Measurements from ENCODE around the gene PRR16.

PRR16 gene

DNA sequence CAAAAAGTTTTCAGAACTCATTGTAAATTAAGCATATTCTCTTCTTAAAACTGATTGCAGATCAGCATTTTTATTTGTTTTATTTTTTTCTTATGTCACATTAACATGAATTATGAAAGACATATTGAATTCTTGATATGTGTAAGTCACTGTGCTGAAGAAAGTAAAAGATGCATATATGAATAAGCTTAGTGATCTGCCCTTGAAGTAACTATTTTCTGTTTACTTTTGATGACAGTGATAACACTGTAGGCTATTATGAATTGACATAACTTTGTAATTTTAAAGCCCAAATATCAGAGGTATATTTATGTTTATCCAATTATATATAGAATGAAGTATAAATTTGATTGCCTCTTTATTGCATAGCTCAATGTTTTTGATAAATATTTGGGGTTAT lies 8.8 kb downstream of the PRR16 start:
- no peak overlapping the region for H3K4me3 ChIP-seq (ENCODE audit: low read length)
- no peak for TF ChIP-seq CTCF (conservative IDR thresholded peaks at IDR 0.05; ENCODE audit: low read length)
- DNase-seq (ENCODE audit: low read depth) = no peak

DNA sequence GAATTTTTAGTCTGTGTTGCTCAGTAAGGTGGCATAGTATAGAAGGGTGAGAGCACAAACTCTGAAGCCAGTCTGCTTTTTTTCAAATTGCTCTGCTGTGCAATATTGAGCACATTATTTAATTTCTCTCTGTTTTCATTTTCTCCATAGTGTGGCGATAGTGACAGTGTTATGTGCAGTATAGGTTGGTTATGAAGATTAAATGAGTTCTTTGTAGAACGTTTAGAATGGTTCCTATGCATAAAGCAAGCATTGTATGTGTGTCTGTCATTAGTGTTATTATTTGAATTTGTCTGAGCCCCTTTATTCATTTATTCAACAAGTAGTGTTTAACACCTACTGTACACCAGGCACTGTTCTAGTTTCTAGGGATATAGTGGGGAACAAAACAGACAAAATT lies 9.2 kb downstream of the PRR16 start:
- TF ChIP-seq CTCF (conservative IDR thresholded peaks at IDR 0.05; ENCODE audit: low read length) = no peak
- no peak overlapping the region for H3K4me3 ChIP-seq (ENCODE audit: low read length)
- DNase-seq (ENCODE audit: low read depth) = no peak

DNA sequence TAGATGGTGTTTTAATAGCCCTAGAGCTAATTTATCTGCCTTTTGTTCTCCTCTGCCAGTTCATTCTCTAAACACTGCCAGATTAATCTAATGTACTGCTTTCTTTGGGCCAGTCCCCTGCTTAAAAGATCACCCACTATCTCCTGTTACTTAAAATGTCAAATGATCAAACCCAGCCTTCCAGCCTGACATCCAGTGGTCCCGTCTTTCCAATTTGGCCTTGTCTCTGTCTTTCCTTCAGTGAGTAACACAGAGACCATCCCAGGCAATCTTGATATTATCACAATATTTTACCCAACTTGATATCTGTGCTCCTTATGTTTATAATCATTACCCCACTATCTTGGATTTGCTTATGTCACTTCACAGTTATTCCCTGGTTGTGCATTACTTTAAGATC lies 12.0 kb downstream of the PRR16 start:
- TF ChIP-seq CTCF (conservative IDR thresholded peaks at IDR 0.05; ENCODE audit: low read length) = no peak
- no peak overlapping the region for H3K4me3 ChIP-seq (ENCODE audit: low read length)
- no peak for DNase-seq (ENCODE audit: low read depth)

DNA sequence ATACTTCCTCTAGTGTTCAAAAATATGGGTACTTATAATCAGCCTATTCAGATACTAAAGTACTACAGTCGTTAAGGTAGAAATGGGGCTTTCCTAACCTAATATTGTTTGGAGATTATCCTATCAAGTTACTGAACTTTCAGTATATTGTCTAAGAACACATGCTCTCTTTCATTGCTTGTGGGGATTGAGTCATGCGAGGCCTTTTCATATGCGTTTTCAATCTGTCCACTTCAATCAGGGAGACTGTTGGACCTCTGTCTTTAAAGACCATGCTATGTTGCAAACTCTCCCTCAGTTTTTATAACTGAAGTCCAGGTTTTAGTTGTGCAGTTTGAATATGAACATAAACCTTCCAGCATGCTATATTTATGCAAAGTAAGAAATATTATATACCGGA lies 15.0 kb downstream of the PRR16 start:
- peak; percentile 30 for DNase-seq (ENCODE audit: low read depth)
- TF ChIP-seq CTCF (conservative IDR thresholded peaks at IDR 0.05; ENCODE audit: low read length) = no peak
- no peak overlapping the region for H3K4me3 ChIP-seq (ENCODE audit: low read length)

DNA sequence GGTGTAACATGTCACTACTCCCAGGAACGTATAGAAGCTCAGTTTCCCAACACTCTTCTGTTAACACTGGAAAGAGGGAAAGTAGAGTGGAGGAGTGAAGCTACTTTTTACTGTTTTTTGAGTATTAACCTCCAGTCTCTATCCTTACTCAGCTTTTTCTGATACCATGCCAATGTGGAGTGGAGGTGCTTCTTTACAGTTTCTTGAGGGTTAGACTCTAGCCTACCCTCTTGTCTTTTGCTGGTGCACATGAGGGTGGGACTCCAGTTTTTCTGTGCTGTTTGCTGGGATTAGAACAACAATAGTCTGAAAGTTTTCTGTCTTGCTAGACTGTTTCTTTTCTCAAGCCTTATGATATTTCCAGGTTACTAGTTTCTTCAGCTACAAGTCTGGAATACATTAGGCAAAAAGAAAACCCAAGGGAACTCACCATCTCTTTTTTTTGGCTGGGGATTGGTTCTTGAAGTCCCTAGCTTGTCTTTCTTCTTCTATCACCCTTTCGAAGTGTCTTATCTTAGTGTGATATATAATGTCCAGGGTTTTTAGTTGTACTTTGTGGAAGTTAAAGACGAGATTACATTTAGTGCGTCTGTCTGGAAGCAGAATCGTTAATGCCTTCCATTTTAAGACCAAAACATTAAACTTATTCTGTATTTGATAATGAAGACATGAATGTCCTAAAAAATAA lies 35.9 kb downstream of the PRR16 start:
- no peak overlapping the region for H3K4me3 ChIP-seq (ENCODE audit: low read length)
- TF ChIP-seq CTCF (conservative IDR thresholded peaks at IDR 0.05; ENCODE audit: low read length) = no peak

GRCh38 chr5:120502531-120502930 lies 38.4 kb downstream of the PRR16 start:
- no peak for TF ChIP-seq CTCF (conservative IDR thresholded peaks at IDR 0.05; ENCODE audit: low read length)
- no peak for DNase-seq (ENCODE audit: low read depth)
- H3K4me3 ChIP-seq (ENCODE audit: low read length) = no peak overlapping the region

More for the DNA sequence above, 35.9 kb downstream of the PRR16 start:
- DNase-seq (ENCODE audit: low read depth) = no peak

DNA sequence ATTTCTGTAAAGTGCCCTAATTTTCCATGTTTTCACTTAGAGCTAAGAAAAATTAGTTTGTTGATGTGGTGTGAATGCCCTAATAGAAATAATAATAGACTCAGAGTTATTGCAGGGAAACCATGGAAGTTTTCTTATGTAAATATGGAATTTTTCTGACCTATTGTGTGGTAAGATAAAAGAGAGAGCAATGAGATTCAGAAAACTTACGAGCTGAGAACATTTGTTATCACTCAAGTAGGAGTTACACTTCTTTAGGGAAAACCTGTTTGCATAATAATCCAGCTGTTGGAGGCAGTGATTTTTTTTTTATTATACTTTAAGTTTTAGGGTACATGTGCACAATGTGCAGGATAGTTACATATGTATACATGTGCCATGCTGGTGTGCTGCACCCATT lies 39.2 kb downstream of the PRR16 start:
- DNase-seq (ENCODE audit: low read depth) = no peak
- TF ChIP-seq CTCF (conservative IDR thresholded peaks at IDR 0.05; ENCODE audit: low read length) = no peak
- no peak overlapping the region for H3K4me3 ChIP-seq (ENCODE audit: low read length)
